GM21576 (cell line): ENCODE results near the gene GTF2H4.

Source experiments
- ATAC-seq: cut with Tn5 transposase; IDR thresholded peaks from one replicate; pipeline ENCODE4 v1.9.1; 2021; ENCODE audit warnings: mild to moderate bottlenecking, moderate library complexity; ENCODE audit not compliant: unreplicated experiment

Gene GTF2H4

GRCh38 chr6:30882204-30882758 lies 25.7 kb upstream of the GTF2H4 start:
- no peak for ATAC-seq

DNA sequence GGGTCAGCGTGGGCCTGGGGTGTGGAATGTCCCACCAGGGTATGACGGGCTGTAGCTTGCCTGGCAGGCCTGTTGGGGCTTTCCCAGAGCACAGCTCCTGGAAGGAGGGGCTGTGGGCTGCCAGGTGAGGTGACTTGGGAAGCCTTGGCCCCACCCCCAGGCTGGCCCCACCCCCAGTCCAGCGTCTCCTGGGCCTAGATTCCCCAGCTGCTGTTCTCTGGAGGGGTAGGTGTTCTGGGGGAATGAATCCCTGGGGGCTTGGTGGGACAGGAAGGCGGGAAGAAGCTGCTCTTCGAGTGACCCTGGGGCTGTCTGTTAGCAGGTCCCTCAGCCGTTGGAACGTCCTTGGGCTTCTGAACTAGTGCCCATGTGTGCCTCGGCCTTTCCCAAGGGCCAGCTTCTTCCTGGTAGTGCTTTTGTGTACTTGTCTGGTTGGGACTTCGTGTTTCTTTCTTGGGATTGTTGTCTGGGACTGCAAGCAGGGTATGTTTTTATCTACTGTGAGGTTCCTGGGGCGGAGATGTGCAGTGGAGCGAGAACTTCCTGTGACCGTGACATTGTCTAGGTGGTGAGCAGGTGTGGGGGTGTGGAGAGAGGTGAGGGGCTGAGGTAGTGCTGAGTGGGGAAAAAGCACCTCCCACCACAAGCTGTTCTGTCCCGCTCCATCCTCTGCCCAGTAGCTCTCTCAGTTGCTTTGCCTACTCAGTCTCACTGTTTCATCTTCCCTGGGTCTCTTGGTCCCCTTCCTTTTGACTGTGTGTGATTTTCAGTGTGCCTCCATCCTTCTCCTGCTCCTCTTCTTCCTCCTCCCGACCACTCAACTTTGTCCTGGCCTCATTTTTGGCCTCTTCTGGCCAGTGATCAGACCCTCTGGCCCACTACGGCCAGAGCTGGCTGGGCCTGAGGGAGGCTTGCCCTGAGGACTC lies 25.0 kb upstream of the GTF2H4 start:
- ATAC-seq = no peak

GRCh38 chr6:30883685-30884520 lies 24.1 kb upstream of the GTF2H4 start, which contains the start of gene DDR1:
Gene DDR1 (plus strand): TSS chr6:30884519. CDS start chr6:30888730, 4,211 bp downstream.
- ATAC-seq = no peak

GRCh38 chr6:30884521-30885480 lies 23.2 kb upstream of the GTF2H4 start:
- ATAC-seq = no peak

DNA sequence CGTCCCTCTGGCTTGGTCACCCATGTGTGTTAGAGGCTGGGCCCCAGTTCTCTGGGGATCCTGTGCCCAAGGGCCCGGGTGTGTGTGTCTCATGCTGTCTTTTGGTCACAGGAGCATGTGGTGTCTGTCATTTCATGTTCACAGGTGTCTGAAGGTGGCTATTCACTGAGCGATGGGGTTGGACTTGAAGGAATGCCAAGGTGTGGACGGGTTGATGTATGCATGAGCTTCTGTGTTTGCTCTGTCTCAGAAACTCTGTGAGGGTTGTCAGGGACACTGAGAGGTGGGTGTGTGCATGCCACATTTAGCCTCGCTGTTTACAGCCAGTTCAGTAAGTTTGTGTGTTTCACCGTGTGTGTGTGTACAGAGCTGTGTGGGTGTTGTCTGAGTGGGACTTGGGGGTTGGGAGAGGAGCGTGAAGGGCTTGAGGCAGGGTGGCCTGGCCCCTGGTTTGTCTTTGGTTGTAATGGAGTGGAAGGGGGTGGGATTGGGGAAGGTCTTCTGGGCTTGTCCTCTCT lies 22.5 kb upstream of the GTF2H4 start:
- ATAC-seq = no peak

DNA sequence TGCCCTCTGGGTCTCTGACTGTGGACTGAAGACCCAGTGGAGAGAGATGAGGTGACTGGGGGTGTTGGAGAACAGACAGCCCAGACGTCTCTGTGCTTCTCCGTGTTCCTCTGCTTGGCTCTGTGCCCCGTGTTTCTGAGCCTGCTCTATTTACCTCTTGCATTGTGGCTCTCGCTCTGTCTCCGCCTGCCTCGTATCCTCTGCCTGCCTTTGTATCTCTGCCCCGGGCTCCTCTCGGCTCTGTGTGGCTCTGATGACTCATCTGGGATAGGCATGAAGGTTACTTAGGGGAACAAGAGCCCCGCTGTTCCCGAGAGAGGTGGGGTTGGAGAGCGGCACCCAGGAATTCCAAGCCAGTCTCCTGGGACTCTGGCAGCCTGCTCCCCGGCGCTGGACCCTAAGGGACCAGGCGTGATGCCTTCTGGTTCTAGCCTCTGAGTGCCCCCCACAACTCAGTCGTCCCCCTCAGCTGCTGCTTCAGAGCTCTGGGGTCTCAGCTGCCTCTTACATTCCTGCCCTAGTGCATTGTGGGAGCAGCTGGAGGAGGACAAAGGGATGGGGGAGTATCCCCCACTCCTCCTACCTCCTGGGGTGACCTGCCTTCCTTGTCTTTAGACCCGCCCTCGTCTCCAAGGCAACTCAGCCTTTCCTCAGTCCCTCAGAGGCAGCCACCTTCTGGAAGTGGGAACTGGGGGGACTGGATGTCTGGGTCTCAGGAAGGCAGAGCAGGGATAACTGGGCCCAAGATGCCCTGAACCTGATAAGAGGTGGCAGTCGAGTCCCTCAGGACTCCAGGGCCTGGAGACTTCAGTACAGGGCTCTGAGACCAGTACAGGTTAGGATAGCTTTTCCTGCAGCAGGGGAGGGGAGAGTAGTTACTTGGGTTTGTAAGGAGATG lies 21.8 kb upstream of the GTF2H4 start:
- no peak for ATAC-seq

DNA sequence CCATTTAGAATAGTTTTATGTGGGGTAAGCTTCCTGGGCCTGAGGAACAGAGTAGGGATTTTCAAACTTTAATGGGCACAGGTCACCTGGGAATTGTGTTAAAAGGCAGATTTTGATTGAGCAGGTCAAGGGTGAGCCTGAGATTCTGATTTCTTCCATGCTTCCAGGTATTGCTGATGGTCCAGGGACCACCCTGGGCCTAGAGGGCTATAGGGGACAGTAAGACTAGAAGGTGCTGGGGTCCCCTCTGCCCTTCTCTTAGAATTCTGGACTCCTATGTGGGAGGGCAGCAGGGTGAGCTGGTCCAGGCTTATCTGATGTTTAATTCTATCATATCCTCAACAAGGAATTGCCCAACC lies 21.1 kb upstream of the GTF2H4 start:
- ATAC-seq = no peak

- ATAC-seq = no peak
Measured at GRCh38 chr6:30887901-30888815, 19.8 kb upstream of the GTF2H4 start.

DNA sequence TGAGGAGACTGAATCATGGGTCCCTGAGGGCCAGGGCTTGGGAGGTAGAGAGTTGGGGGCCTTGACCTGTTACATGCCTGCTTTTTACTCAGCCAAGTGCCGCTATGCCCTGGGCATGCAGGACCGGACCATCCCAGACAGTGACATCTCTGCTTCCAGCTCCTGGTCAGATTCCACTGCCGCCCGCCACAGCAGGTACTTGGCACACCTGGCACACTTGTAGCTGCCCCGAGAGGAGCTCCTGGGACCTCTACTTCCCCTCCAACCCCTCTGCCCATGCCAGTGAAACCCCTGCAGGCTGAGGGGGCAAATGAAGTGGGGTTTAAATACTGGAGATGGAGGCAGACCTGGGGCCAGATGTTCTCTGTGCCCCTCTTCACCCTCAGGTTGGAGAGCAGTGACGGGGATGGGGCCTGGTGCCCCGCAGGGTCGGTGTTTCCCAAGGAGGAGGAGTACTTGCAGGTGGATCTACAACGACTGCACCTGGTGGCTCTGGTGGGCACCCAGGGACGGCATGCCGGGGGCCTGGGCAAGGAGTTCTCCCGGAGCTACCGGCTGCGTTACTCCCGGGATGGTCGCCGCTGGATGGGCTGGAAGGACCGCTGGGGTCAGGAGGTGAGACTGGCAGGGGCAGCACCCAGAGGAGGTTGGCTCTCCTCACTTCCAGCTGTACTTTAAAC lies 19.1 kb upstream of the GTF2H4 start:
- ATAC-seq = no peak

GRCh38 chr6:30889496-30889885 lies 18.5 kb upstream of the GTF2H4 start:
- no peak for ATAC-seq

GRCh38 chr6:30889921-30890645 lies 17.9 kb upstream of the GTF2H4 start:
- no peak for ATAC-seq

DNA sequence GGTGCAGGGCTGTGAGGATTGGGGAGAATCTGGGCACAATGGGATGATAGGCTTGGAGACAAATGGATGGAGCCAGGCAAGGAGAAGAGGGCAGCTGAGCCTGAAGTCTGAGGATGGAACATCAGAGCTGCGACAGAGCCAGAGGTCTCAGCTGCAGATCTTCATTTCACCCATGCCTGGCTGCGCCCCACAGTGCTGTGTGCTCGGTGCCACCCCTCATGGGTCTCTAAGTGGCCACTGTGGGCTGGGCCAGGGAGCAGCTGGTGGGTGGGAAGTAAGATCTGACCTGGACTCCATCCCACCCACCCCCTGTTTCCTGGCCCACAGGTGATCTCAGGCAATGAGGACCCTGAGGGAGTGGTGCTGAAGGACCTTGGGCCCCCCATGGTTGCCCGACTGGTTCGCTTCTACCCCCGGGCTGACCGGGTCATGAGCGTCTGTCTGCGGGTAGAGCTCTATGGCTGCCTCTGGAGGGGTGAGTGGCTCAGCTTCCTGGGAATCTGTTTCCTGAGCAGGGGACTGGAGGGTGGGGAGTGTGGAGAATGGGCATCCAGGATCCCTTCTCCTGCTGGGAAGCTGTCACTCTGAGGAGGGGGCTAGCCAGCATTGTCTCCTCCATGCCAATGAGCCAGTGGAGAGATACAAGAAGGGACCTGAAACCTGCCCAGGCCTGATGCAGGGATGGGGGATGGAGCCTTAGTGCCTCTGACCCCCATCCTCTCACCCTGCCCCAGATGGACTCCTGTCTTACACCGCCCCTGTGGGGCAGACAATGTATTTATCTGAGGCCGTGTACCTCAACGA lies 17.2 kb upstream of the GTF2H4 start:
- no peak for ATAC-seq

DNA sequence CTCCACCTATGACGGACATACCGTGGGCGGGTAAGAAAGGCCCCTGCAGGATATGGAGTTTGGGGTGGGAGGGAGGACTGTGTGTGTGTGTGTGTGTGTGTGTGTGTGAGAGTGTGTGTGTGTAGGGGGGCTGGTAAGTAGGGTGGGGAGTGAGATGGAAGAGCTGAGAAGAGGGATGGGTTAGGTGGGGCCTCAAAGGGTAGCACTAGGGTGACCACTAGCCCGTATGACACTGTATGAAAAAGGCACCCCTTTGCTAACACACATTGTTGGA lies 16.6 kb upstream of the GTF2H4 start:
- no peak for ATAC-seq

GRCh38 chr6:30891816-30892538 lies 16.0 kb upstream of the GTF2H4 start:
- no peak for ATAC-seq

- ATAC-seq = no peak
Measured at GRCh38 chr6:30893001-30893591, 14.9 kb upstream of the GTF2H4 start.
